GM18951 (cell line): Measurements from ENCODE around the gene CFAP90.

Experiments
- POLR2A ChIP-seq: IDR thresholded peaks from 4 replicates; pipeline ENCODE4 v1.6.1; 2011; ENCODE audit warnings: mild to moderate bottlenecking; ENCODE audit not compliant: insufficient read length, insufficient read depth; ENCODE audit errors: extremely low read depth
- in situ Hi-C: fragments of 300-500 bp; cut with MboI; formaldehyde crosslinking; loops from one replicate; pipeline ENCODE4 v1.12.0; 2022; ENCODE audit warnings: low sequenced_read_pairs, mixed read lengths, inconsistent platforms; ENCODE audit not compliant: unreplicated experiment

Gene CFAP90

GRCh38 chr5:7801891-7802614 lies 48.9 kb downstream of the CFAP90 start:
- in situ Hi-C loops = no loop called here
- TF ChIP-seq POLR2A = no peak

- in situ Hi-C loops = no loop called here
- no peak for TF ChIP-seq POLR2A
These were observed 55.6 kb downstream of the CFAP90 start for GRCh38 chr5:7795306-7795705.

GRCh38 chr5:7794823-7795222 lies 56.1 kb downstream of the CFAP90 start:
- TF ChIP-seq POLR2A = no peak
- in situ Hi-C loops = no loop called here

- no peak for TF ChIP-seq POLR2A
- in situ Hi-C loops = no loop called here
These were observed 56.6 kb downstream of the CFAP90 start for GRCh38 chr5:7794311-7794710.

GRCh38 chr5:7793895-7794294 lies 57.0 kb downstream of the CFAP90 start:
- no peak for TF ChIP-seq POLR2A
- in situ Hi-C loops = no loop called here

- in situ Hi-C loops = no loop called here
These were observed 61.4 kb downstream of the CFAP90 start for GRCh38 chr5:7789567-7789966.

GRCh38 chr5:7787770-7788169 lies 63.2 kb downstream of the CFAP90 start:
- in situ Hi-C loops = no loop called here
- TF ChIP-seq POLR2A = no peak

More at GRCh38 chr5:7789567-7789966, 61.4 kb downstream of the CFAP90 start:
- no peak for TF ChIP-seq POLR2A

- in situ Hi-C loops = no loop called here
These were observed 66.1 kb downstream of the CFAP90 start for GRCh38 chr5:7784683-7785380.

GRCh38 chr5:7781899-7782298 lies 69.0 kb downstream of the CFAP90 start:
- TF ChIP-seq POLR2A = no peak
- in situ Hi-C loops = no loop called here

More at GRCh38 chr5:7784683-7785380, 66.1 kb downstream of the CFAP90 start:
- TF ChIP-seq POLR2A = no peak
